ENCODE measurements around the gene CCL14. TPM values are rescaled to one million over a fixed set of nuclear protein-coding genes. Genes with fewer than 3 reads are reported as not detected.

Gene CCL14
- polyA plus RNA-seq, 1 donor (not counting 4 experiments of a cell fraction or from before 2014, with no cell fraction given): not detected

GRCh38 chr17:35936063-35936462, 50.5 kb downstream of the CCL14 start:
- TF ChIP-seq CTCF (optimal IDR thresholded peaks at IDR 0.05 in 1 of 3, IDR thresholded peaks at IDR 0.05 in 1 of 3, conservative IDR thresholded peaks at IDR 0.05 in 1 of 3; ENCODE audit: extremely low read depth in 1 of 3, insufficient read depth in 2 of 3, low read length in 3 of 3): no peak
- TF ChIP-seq EZH2 (IDR thresholded peaks at IDR 0.05; ENCODE audit: low read length): no peak
- H3K27ac ChIP-seq (ENCODE audit: control insufficient read depth, insufficient read depth, low read length): no peak overlapping the region
- H3K4me2 ChIP-seq (ENCODE audit: control insufficient read depth, extremely low read depth, insufficient read depth, low read depth, low read length): no peak overlapping the region
- H3K27me3 ChIP-seq (ENCODE audit: control insufficient read depth, extremely low read depth, insufficient read depth, low read length): no peaks in the 10 kb centered on the region
- no peaks in the 10 kb centered on the region for H3K79me2 ChIP-seq (ENCODE audit: control insufficient read depth, insufficient read depth, low read length)
- FAIRE-seq: no peak
- no peaks in the 10 kb centered on the region for H3K9me3 ChIP-seq (ENCODE audit: control insufficient read depth, low read depth, low read length)
- no peaks in the 10 kb centered on the region for H3K36me3 ChIP-seq (ENCODE audit: control insufficient read depth in 2 of 2, extremely low read depth in 1 of 2, insufficient read depth in 2 of 2, low read length in 2 of 2)
- no peak overlapping the region for H3K9ac ChIP-seq (ENCODE audit: control insufficient read depth, extremely low read depth, insufficient read depth, low read length)
- H2AFZ ChIP-seq (ENCODE audit: control insufficient read depth, low read length): no peak overlapping the region
- H3K4me3 ChIP-seq (ENCODE audit: control insufficient read depth in 2 of 3, extremely low read depth in 1 of 3, insufficient read depth in 2 of 3, low read depth in 1 of 3, low read length in 3 of 3): no peak overlapping the region
- no peaks in the 10 kb centered on the region for H3K4me1 ChIP-seq (ENCODE audit: control insufficient read depth, extremely low read depth, insufficient read depth, low read length)
- no peak for DNase-seq (ENCODE audit: low read depth, low spot score)
- H4K20me1 ChIP-seq (ENCODE audit: control insufficient read depth, extremely low read depth, insufficient read depth, low read length): no peaks in the 10 kb centered on the region
- dilution Hi-C loops (cut with MboI; ENCODE audit: extremely low pct_ligation_motif_present, low sequenced_read_pairs): no loop called here
- no peaks in the 10 kb centered on the region for H3K9me1 ChIP-seq (ENCODE audit: control insufficient read depth, extremely low read depth, insufficient read depth, low read length)

GRCh38 chr17:35934760-35935159, 51.8 kb downstream of the CCL14 start:
- dilution Hi-C loops (cut with MboI; ENCODE audit: extremely low pct_ligation_motif_present, low sequenced_read_pairs): no loop called here
- Histone ChIP-seq H3K9ac (ENCODE audit: control insufficient read depth, extremely low read depth, insufficient read depth, low read length) (no peak overlapping the region), H2AFZ (ENCODE audit: control insufficient read depth, low read length) (no peak overlapping the region), H3K9me1 (ENCODE audit: control insufficient read depth, extremely low read depth, insufficient read depth, low read length) (no peaks in the 10 kb centered on the region), H3K36me3 (ENCODE audit: control insufficient read depth in 2 of 2, extremely low read depth in 1 of 2, insufficient read depth in 2 of 2, low read length in 2 of 2) (no peaks in the 10 kb centered on the region), H3K4me3 (ENCODE audit: control insufficient read depth in 2 of 3, extremely low read depth in 1 of 3, insufficient read depth in 2 of 3, low read depth in 1 of 3, low read length in 3 of 3) (no peak overlapping the region), H3K27ac (ENCODE audit: control insufficient read depth, insufficient read depth, low read length) (no peak overlapping the region), H3K27me3 (ENCODE audit: control insufficient read depth, extremely low read depth, insufficient read depth, low read length) (no peaks in the 10 kb centered on the region), H3K4me2 (ENCODE audit: control insufficient read depth, extremely low read depth, insufficient read depth, low read depth, low read length) (no peak overlapping the region), H4K20me1 (ENCODE audit: control insufficient read depth, extremely low read depth, insufficient read depth, low read length) (no peaks in the 10 kb centered on the region), H3K79me2 (ENCODE audit: control insufficient read depth, insufficient read depth, low read length) (no peaks in the 10 kb centered on the region), H3K9me3 (ENCODE audit: control insufficient read depth, low read depth, low read length) (no peaks in the 10 kb centered on the region), H3K4me1 (ENCODE audit: control insufficient read depth, extremely low read depth, insufficient read depth, low read length) (peaks cover 3% of the 10 kb centered on the region)
- DNase-seq (ENCODE audit: low read depth, low spot score) (no peak), FAIRE-seq (no peak)
- TF ChIP-seq CTCF (optimal IDR thresholded peaks at IDR 0.05 in 1 of 3, IDR thresholded peaks at IDR 0.05 in 1 of 3, conservative IDR thresholded peaks at IDR 0.05 in 1 of 3; ENCODE audit: extremely low read depth in 1 of 3, insufficient read depth in 2 of 3, low read length in 3 of 3) (no peak), EZH2 (IDR thresholded peaks at IDR 0.05; ENCODE audit: low read length) (no peak)

Other genes with a start within 250 kb of the CCL14 start
- 0.02 to 0.05 TPM (median 0.05 TPM) in 3 replicates for gene GAS2L2, start 233.5 kb downstream of the CCL14 start, polyA plus RNA-seq
- not detected in 3 replicates for gene C17orf50, start 225.8 kb downstream of the CCL14 start, polyA plus RNA-seq
- 13.7 to 43.5 TPM (median 21.3 TPM) in 3 replicates for gene MMP28, start 191.1 kb downstream of the CCL14 start, polyA plus RNA-seq
- 30.8 to 101 TPM (median 57.1 TPM) in 3 replicates for gene TAF15, start 177.2 kb downstream of the CCL14 start, polyA plus RNA-seq
- gene HEATR9, start 117.8 kb downstream of the CCL14 start, polyA plus RNA-seq: not detected in 3 replicates
- 0.37 to 0.46 TPM (median 0.46 TPM) in 3 replicates for gene CCL5, start 106.4 kb downstream of the CCL14 start, polyA plus RNA-seq
- gene RDM1, start 56.0 kb downstream of the CCL14 start, polyA plus RNA-seq: 0.40 to 1.1 TPM (median 0.87 TPM) in 3 replicates
- not detected in 3 replicates for gene LYZL6, start 43.0 kb downstream of the CCL14 start, polyA plus RNA-seq
- not detected in 3 replicates for gene CCL16, start 5.2 kb downstream of the CCL14 start, polyA plus RNA-seq
- gene CCL15, start 14.8 kb upstream of the CCL14 start, polyA plus RNA-seq: not detected in 3 replicates
- not detected in 3 replicates for gene CCL23, start 31.2 kb upstream of the CCL14 start, polyA plus RNA-seq
- not detected in 3 replicates for gene CCL18, start 77.5 kb upstream of the CCL14 start, polyA plus RNA-seq
- gene CCL3, start 103.4 kb upstream of the CCL14 start, polyA plus RNA-seq: 0.48 TPM in 1 of 3 replicates, not detected in the others
- 0.21 TPM in 1 of 3 replicates, not detected in the others for gene CCL4, start 117.1 kb upstream of the CCL14 start, polyA plus RNA-seq
- gene TBC1D3B, start 189.9 kb upstream of the CCL14 start, polyA plus RNA-seq: 0.71 to 2.0 TPM (median 0.71 TPM) in 3 replicates
- not detected in 3 replicates for gene CCL3L1, start 210.0 kb upstream of the CCL14 start, polyA plus RNA-seq
- gene CCL4L2, start 224.3 kb upstream of the CCL14 start, polyA plus RNA-seq: 0.23 TPM in 1 of 3 replicates, not detected in the others